HL-60 (cell line): ENCODE data around the gene CTNND2.

Source experiments
- DNase-seq, 2 experiments: peaks; one replicate each; pipeline ENCODE4 v3.0.0-alpha.2; 2010 to 2020; ENCODE audit warnings: low read depth in 1 of 2, low spot score in 1 of 2
- H3K27ac ChIP-seq: fragments of 250-450 bp; sonication (Bioruptor Pico); replicated peaks from 2 replicates; pipeline ENCODE4 v1.5.1; 2020; ENCODE audit warnings: mild to moderate bottlenecking, moderate library complexity
- H3K27me3 ChIP-seq: fragments of 250-450 bp; sonication (Bioruptor Pico); 2 replicates; pipeline ENCODE4 v1.5.1; 2021; ENCODE audit warnings: mild to moderate bottlenecking, moderate library complexity; ENCODE audit not compliant: insufficient read depth, poor library complexity, severe bottlenecking
- H3K4me3 ChIP-seq: replicated peaks from 2 replicates; pipeline ENCODE4 v1.5.1; 2011; ENCODE audit warnings: mild to moderate bottlenecking, control low read depth, low read length; ENCODE audit not compliant: insufficient read depth
- CTCF ChIP-seq: IDR thresholded peaks from one replicate; pipeline ENCODE4 v1.5.1; 2011; ENCODE audit warnings: low read length, control low read depth, inconsistent platforms; ENCODE audit not compliant: insufficient read depth
- GABPA ChIP-seq: IDR thresholded peaks from 2 replicates; pipeline ENCODE4 v1.6.1; 2012; ENCODE audit warnings: low read depth
- POLR2AphosphoS5 ChIP-seq: IDR thresholded peaks from 2 replicates; pipeline ENCODE4 v1.6.1; 2012; ENCODE audit warnings: low read depth
- SPI1 ChIP-seq: IDR thresholded peaks from 2 replicates; pipeline ENCODE4 v1.6.1; 2012; ENCODE audit warnings: low read depth, mild to moderate bottlenecking, borderline replicate concordance
- TF ChIP-seq, protein P1 (sequence below): IDR thresholded peaks from 2 replicates; pipeline ENCODE4 v1.6.1; 2012; ENCODE audit warnings: low read depth; ENCODE audit not compliant: insufficient replicate concordance

Gene CTNND2

DNA sequence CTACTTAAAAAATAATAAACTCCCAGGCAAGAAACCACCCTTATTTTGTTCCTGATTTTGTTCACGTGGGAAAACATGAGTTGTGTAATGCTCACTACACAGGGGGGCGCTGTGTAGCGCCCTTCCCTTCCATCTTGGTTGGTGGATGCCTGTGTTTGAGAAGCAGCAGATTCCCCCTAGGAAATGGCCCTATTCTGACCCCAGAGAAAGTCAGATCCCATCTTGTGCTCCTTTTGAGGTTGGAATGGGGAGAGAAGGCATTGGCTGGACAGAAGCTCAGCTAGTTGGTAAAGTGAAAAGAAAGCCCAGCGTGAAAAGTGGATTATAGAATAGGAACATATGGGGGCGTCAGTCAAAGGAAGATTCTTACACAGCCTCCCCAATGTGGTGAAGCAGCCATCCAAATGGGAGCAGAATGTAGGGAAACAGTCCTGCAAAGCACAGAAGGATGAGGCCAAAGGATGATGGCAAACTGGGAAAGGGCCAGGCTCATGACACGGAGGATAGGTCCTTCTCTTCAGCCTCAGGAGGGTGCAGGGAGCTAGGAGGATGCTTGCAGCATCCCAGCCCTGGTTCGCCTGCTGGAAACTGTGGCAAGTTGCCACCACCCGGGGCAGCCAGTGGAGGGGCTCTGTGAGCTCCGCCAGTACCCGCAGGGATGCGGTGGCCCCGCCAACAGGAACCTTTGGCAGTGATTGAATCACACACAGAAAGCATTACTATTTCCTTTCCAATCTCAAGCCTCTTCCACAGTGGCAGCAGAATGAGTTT is 829.0 kb downstream of the CTNND2 start:
- DNase-seq, result no peak
- Histone ChIP-seq H3K4me3 (no peak overlapping the region), H3K27ac (no peak overlapping the region), H3K27me3 (peaks cover 8% of the 10 kb centered on the region)
- no peak for TF ChIP-seq CTCF
- no peak for TF ChIP-seq GABPA
- TF ChIP-seq, protein P1, sequence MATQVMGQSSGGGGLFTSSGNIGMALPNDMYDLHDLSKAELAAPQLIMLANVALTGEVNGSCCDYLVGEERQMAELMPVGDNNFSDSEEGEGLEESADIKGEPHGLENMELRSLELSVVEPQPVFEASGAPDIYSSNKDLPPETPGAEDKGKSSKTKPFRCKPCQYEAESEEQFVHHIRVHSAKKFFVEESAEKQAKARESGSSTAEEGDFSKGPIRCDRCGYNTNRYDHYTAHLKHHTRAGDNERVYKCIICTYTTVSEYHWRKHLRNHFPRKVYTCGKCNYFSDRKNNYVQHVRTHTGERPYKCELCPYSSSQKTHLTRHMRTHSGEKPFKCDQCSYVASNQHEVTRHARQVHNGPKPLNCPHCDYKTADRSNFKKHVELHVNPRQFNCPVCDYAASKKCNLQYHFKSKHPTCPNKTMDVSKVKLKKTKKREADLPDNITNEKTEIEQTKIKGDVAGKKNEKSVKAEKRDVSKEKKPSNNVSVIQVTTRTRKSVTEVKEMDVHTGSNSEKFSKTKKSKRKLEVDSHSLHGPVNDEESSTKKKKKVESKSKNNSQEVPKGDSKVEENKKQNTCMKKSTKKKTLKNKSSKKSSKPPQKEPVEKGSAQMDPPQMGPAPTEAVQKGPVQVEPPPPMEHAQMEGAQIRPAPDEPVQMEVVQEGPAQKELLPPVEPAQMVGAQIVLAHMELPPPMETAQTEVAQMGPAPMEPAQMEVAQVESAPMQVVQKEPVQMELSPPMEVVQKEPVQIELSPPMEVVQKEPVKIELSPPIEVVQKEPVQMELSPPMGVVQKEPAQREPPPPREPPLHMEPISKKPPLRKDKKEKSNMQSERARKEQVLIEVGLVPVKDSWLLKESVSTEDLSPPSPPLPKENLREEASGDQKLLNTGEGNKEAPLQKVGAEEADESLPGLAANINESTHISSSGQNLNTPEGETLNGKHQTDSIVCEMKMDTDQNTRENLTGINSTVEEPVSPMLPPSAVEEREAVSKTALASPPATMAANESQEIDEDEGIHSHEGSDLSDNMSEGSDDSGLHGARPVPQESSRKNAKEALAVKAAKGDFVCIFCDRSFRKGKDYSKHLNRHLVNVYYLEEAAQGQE, result no peak
- no peak for TF ChIP-seq SPI1
- no peak for TF ChIP-seq POLR2AphosphoS5

- peaks cover 3% of the 10 kb centered on the region for H3K27me3 ChIP-seq
- no peak for TF ChIP-seq SPI1
- TF ChIP-seq CTCF, result no peak
- TF ChIP-seq, protein P1, result no peak
- TF ChIP-seq POLR2AphosphoS5, result no peak
- no peak for TF ChIP-seq GABPA
- H3K27ac ChIP-seq, result no peak overlapping the region
- H3K4me3 ChIP-seq, result no peak overlapping the region
- no peak for DNase-seq
These were observed 831.7 kb downstream of the CTNND2 start for GRCh38 chr5:11072568-11072967.

GRCh38 chr5:11072076-11072475 is 832.2 kb downstream of the CTNND2 start:
- no peak for TF ChIP-seq POLR2AphosphoS5
- TF ChIP-seq, protein P1, result no peak
- no peak for TF ChIP-seq SPI1
- TF ChIP-seq GABPA, result no peak
- no peak for TF ChIP-seq CTCF
- peaks cover 2% of the 10 kb centered on the region for H3K27me3 ChIP-seq
- no peak overlapping the region for H3K27ac ChIP-seq
- DNase-seq, result no peak
- no peak overlapping the region for H3K4me3 ChIP-seq
